CD14-positive monocyte (primary cell): Measurements from ENCODE around the gene TMC3. TPM values are rescaled to one million over a fixed set of nuclear protein-coding genes. Genes with fewer than 3 reads are reported as not detected.
A peak's percentile ranks its signal among the peaks of the same experiment; 100 is the strongest.

Source experiments
- DNase-seq, 3 donors: peaks; one replicate each; pipeline ENCODE4 v3.0.0-alpha.2; 2011 to 2022
- H2AFZ ChIP-seq: 2 replicates; pipeline ENCODE4 v1.6.0; 2012; ENCODE audit warnings: mild to moderate bottlenecking, low read depth, low read length, inconsistent platforms; ENCODE audit not compliant: insufficient read depth, poor library complexity, severe bottlenecking
- H3K27ac ChIP-seq, 2 donors: 1 replicate in 1 of 2; 2 replicates in 1 of 2; pipeline ENCODE4 v1.5.1; 2012 to 2013; ENCODE audit warnings: low read length in 2 of 2, control low read depth in 1 of 2, inconsistent platforms in 1 of 2, low read depth in 1 of 2, mild to moderate bottlenecking in 1 of 2
- H3K27me3 ChIP-seq, 2 donors: one replicate each; pipeline versions ENCODE4 v1.6.0 to v1.6.1; 2011 to 2013; ENCODE audit warnings: low read length in 2 of 2; ENCODE audit not compliant: control insufficient read depth in 2 of 2, insufficient read depth in 2 of 2
- H3K36me3 ChIP-seq, 2 donors: replicated peaks in 1 of 2; 1 replicate in 1 of 2; 2 replicates in 1 of 2; pipeline versions ENCODE4 v1.5.1 to v1.6.1; 2012 to 2013; ENCODE audit warnings: low read length in 2 of 2, control low read depth in 1 of 2, inconsistent platforms in 1 of 2, mild to moderate bottlenecking in 1 of 2; ENCODE audit not compliant: insufficient read depth in 2 of 2, control insufficient read depth in 1 of 2
- H3K4me1 ChIP-seq, 2 donors: 1 replicate in 1 of 2; 2 replicates in 1 of 2; pipeline versions ENCODE4 v1.5.1 to v1.6.1; 2012 to 2013; ENCODE audit warnings: low read length in 2 of 2, control low read depth in 1 of 2, inconsistent platforms in 1 of 2, mild to moderate bottlenecking in 1 of 2, moderate library complexity in 1 of 2; ENCODE audit not compliant: insufficient read depth in 2 of 2, control insufficient read depth in 1 of 2
- H3K4me2 ChIP-seq: replicated peaks from 2 replicates; pipeline ENCODE3; 2012; ENCODE audit warnings: low read length, moderate library complexity, mild to moderate bottlenecking; ENCODE audit not compliant: poor library complexity, severe bottlenecking; ENCODE audit errors: extremely low read depth
- H3K4me3 ChIP-seq, 3 experiments: fragments of 200-600 bp in 1 of 3; sonication (generic) in 1 of 3; replicated peaks in 1 of 3; 1 replicate in 2 of 3; 2 replicates in 1 of 3; pipeline ENCODE4 v1.5.1; 2011 to 2013; ENCODE audit warnings: low read length in 3 of 3, mild to moderate bottlenecking in 3 of 3, control low read depth in 2 of 3, low read depth in 2 of 3, inconsistent platforms in 1 of 3, moderate library complexity in 1 of 3
- H3K79me2 ChIP-seq: 2 replicates; pipeline ENCODE4 v1.6.0; 2012; ENCODE audit warnings: mild to moderate bottlenecking, control low read depth, inconsistent platforms, low read length, moderate library complexity; ENCODE audit not compliant: insufficient read depth
- H3K9ac ChIP-seq: 2 replicates; pipeline ENCODE4 v1.6.0; 2017; ENCODE audit warnings: low read length, mild to moderate bottlenecking; ENCODE audit not compliant: insufficient read depth, poor library complexity, severe bottlenecking
- H3K9me3 ChIP-seq, 2 donors: replicated peaks in 1 of 2; 1 replicate in 1 of 2; 2 replicates in 1 of 2; pipeline versions ENCODE4 v1.5.1 to v1.6.1; 2012 to 2013; ENCODE audit warnings: low read length in 2 of 2, control low read depth in 1 of 2; ENCODE audit not compliant: control insufficient read depth in 1 of 2, insufficient read depth in 1 of 2
- H4K20me1 ChIP-seq: 2 replicates; pipeline ENCODE4 v1.6.0; 2012; ENCODE audit warnings: mild to moderate bottlenecking, low read length, control low read depth, moderate library complexity; ENCODE audit not compliant: insufficient read depth
- H3K27ac Mint-ChIP-seq, 7 donors: one replicate each; pipeline ENCODE4 v1.8.0; 2020; ENCODE audit warnings: mild to moderate bottlenecking in 7 of 7, mixed read lengths in 7 of 7, moderate library complexity in 6 of 7, inconsistent platforms in 2 of 7
- H3K27me3 Mint-ChIP-seq, 3 donors: one replicate each; pipeline ENCODE4 v1.8.0; 2021 to 2022; ENCODE audit warnings: low read depth in 3 of 3, mild to moderate bottlenecking in 3 of 3, mixed read lengths in 3 of 3, moderate library complexity in 3 of 3, inconsistent platforms in 1 of 3
- H3K36me3 Mint-ChIP-seq, 2 donors: one replicate each; pipeline ENCODE4 v1.8.0; 2020; ENCODE audit warnings: mixed read lengths in 2 of 2, inconsistent platforms in 1 of 2, mild to moderate bottlenecking in 1 of 2
- H3K4me1 Mint-ChIP-seq: one replicate; pipeline ENCODE4 v1.8.0; 2020; ENCODE audit warnings: mild to moderate bottlenecking, mixed read lengths
- H3K4me3 Mint-ChIP-seq, 2 donors: one replicate each; pipeline ENCODE4 v1.8.0; 2020; ENCODE audit warnings: mild to moderate bottlenecking in 2 of 2, mixed read lengths in 2 of 2, moderate library complexity in 1 of 2
- H3K9me3 Mint-ChIP-seq, 7 donors: one replicate each; pipeline ENCODE4 v1.8.0; 2020 to 2022; ENCODE audit warnings: mixed read lengths in 7 of 7, mild to moderate bottlenecking in 6 of 7, moderate library complexity in 6 of 7, inconsistent platforms in 2 of 7
- CTCF ChIP-seq: fragments of 200-600 bp; IDR thresholded peaks from one replicate; pipeline ENCODE4 v1.8.0; 2022; ENCODE audit warnings: antibody characterized with exemption, mild to moderate bottlenecking
- WGBS: methylation state at CpG from one replicate; pipeline ENCODE4 v1.1.5; 2013; ENCODE audit warnings: missing lambda C conversion rate; ENCODE audit not compliant: insufficient coverage; 5-methylcytosine and 5-hydroxymethylcytosine counted together
- intact Hi-C, 2 donors: fragments of 100-400 bp; cut with micrococcal nuclease; formaldehyde crosslinking; loops; one replicate each; pipeline versions ENCODE4 v1.15.0 to v1.15.1; 2023
- polyA plus RNA-seq, 3 donors: library from polyadenylated mRNA; depleted of rRNA in 1 of 3; unstranded in 2 of 3; stranded (reverse) in 1 of 3; fragments of 300-500 nt in 2 of 3; fragments of >200 nt in 1 of 3; fragmentation: Illumina TruSeq in 2 of 3; gene quantifications; 1 replicate in 2 of 3; 2 replicates in 1 of 3; pipeline ENCODE4 v1.2.3, GENCODE V29; 2012 to 2021

Gene TMC3
- polyA plus RNA-seq, 3 donors, result not detected

GRCh38 chr15:81362790-81363189 is 11.2 kb downstream of the TMC3 start:
- Histone ChIP-seq H4K20me1 (no peaks in the 10 kb centered on the region), H3K27me3 (no peaks in the 10 kb centered on the region), H3K4me1 (no peaks in the 10 kb centered on the region), H3K36me3 (no peaks in the 10 kb centered on the region), H3K4me2 (no peak overlapping the region), H3K9ac (no peak overlapping the region), H3K9me3 (no peaks in the 10 kb centered on the region), H3K79me2 (no peaks in the 10 kb centered on the region), H3K27ac (no peak overlapping the region), H2AFZ (no peak overlapping the region), H3K4me3 (no peak overlapping the region)
- TF ChIP-seq CTCF, result no peak
- no peak for DNase-seq
- WGBS, result 77% methylated on average over 6 of the region's 11 CpGs
- no peaks in the 10 kb centered on the region for H3K9me3 Mint-ChIP-seq
- H3K27me3 Mint-ChIP-seq, result peaks cover 0 to 6% (median 0%) of the 10 kb centered on the region in 3 donors
- intact Hi-C loops, result no loop called here
- H3K4me3 Mint-ChIP-seq, result no peak overlapping the region
- H3K27ac Mint-ChIP-seq, result peak overlapping the region in 1 of 7 donors; percentile 20
- H3K4me1 Mint-ChIP-seq, result peaks cover 2% of the 10 kb centered on the region
- H3K36me3 Mint-ChIP-seq, result no peaks in the 10 kb centered on the region

GRCh38 chr15:81361891-81362290 is 12.1 kb downstream of the TMC3 start:
- intact Hi-C loops, result no loop called here
- H2AFZ ChIP-seq, result no peak overlapping the region
- no peaks in the 10 kb centered on the region for H3K4me1 Mint-ChIP-seq
- H3K9ac ChIP-seq, result no peak overlapping the region
- H3K4me2 ChIP-seq, result no peak overlapping the region
- whole genome bisulfite sequencing, result 92% methylated on average over 5 of the region's 7 CpGs
- no peak for DNase-seq
- no peaks in the 10 kb centered on the region for H3K4me1 ChIP-seq
- no peak for TF ChIP-seq CTCF
- no peak overlapping the region for H3K27ac ChIP-seq
- no peaks in the 10 kb centered on the region for H4K20me1 ChIP-seq
- H3K9me3 ChIP-seq, result no peaks in the 10 kb centered on the region
- no peak overlapping the region for H3K27ac Mint-ChIP-seq
- no peak overlapping the region for H3K4me3 ChIP-seq
- H3K36me3 ChIP-seq, result no peaks in the 10 kb centered on the region
- no peaks in the 10 kb centered on the region for H3K79me2 ChIP-seq
- H3K9me3 Mint-ChIP-seq, result no peaks in the 10 kb centered on the region
- H3K27me3 Mint-ChIP-seq, result peaks cover 0 to 6% (median 0%) of the 10 kb centered on the region in 3 donors
- H3K27me3 ChIP-seq, result no peaks in the 10 kb centered on the region
- no peak overlapping the region for H3K4me3 Mint-ChIP-seq
- no peaks in the 10 kb centered on the region for H3K36me3 Mint-ChIP-seq
